Activated T-helper 1 cell treated with Interleukin-2 at 50 U/mL for 16 hours (primary cell): ENCODE data around the gene ITGB2.

Source experiments
- DNase-seq: peaks from one replicate; pipeline ENCODE4 v3.0.0-alpha.2; 2020; ENCODE audit warnings: low read depth

Gene ITGB2

DNA sequence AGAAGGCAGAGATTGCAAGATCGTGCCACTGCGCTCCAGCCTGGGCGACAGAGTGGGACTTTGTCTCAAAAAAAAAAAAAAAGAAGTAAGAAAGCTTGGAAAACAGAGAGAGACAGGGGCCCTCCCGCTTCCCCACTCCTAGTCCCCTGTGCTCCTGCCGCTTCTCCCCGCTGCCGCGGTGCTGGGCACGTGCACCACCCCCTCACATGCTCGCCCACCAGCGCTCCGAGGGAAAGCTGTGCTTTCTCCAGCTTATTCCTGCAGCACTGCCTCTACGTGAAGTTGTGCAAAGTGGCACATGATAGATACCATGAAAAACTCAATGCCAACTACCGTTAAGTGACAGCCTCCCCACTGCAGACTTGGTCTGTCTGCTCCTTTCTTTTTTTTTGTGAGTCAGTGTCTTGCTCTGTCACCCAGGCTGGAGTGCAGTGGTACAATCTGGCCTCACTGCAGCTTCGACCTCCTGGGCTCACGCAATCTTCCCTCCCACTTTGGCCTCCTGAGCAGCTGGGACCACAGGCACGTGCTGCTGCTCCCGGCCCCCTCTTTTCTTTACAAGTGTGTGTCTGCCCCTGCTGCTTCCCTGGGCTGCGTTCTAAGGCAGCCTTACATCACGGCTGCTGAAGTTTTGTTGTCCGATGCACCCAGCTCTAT is 34.6 kb upstream of the ITGB2 start:
- no peak for DNase-seq

DNA sequence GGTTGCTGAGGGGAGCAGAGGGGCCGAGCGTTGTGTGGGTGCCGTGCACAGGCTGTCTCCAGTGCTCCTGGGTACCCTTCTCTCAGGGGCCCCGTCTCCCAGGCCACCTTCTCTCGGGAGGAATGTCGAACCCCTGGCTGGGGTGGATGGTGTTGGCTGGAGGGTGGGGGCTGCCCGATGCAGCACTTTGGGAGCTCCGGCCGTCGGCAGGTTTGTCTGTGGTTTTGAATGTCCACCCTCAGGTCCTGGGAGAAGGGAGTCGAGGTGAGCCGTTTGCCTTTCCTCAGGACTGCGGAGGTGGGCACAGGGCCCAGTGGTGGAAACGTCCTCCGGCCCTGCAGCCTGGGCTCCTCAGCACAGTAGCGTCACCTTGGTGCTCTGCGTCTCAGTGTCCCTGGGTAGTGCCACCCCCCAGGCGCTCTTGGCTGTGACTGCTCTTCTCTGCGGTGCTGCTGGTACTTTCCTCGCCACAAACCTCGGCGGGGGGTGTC is 33.6 kb upstream of the ITGB2 start:
- DNase-seq: no peak

DNA sequence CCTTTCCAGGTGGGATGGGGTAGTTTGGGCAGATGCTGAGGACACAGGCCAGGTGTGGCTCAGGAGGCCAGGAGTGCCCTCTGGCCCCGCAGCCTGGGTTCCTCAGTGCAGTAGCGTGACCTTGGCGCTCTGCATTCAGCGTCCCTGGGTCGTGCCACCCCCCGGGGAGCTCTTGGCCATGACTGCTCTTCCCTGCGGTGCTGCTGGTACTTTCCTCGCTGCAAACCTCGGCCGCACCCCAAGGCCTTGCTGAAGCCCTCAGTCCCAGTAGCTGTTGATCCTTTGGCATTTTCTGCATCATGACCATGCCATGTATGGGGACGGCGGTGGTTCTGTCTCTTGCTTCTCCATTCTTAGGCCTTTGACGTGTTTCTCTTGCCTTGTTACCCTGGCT is 32.9 kb upstream of the ITGB2 start:
- DNase-seq: no peak

DNA sequence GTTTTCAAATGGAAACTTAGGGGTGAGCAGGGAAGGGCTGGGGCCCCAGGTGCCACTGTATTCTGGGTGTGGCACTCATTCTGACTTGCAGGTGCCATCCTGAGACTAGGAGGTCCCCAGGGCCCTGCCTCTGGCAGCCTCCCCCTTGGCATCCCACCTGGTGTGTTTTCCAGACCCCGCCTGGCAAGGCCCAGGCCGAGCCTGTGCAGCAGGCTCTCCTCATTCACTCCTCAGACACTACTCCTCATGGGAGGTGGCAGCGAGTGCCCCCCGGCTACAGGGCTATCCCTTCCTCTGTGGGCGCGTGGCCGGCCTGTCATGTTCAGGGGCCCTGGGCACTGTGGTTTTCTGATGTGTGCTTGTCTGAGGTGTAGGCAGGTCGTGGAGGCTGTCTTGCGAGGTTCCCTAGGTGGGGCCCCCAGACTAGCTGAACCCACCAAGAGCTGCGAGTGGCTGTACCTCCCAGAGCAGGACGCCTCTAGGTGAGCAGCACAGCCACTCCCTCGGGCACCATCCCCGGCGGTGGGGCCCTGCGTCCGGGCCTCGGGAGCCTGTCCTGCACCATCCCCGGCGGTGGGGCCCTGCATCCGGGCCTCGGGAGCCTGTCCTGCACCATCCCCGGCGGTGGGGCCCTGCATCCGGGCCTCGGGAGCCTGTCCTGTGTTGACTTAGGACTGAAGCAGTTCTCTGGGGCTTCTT is 32.4 kb upstream of the ITGB2 start:
- DNase-seq: no peak

DNA sequence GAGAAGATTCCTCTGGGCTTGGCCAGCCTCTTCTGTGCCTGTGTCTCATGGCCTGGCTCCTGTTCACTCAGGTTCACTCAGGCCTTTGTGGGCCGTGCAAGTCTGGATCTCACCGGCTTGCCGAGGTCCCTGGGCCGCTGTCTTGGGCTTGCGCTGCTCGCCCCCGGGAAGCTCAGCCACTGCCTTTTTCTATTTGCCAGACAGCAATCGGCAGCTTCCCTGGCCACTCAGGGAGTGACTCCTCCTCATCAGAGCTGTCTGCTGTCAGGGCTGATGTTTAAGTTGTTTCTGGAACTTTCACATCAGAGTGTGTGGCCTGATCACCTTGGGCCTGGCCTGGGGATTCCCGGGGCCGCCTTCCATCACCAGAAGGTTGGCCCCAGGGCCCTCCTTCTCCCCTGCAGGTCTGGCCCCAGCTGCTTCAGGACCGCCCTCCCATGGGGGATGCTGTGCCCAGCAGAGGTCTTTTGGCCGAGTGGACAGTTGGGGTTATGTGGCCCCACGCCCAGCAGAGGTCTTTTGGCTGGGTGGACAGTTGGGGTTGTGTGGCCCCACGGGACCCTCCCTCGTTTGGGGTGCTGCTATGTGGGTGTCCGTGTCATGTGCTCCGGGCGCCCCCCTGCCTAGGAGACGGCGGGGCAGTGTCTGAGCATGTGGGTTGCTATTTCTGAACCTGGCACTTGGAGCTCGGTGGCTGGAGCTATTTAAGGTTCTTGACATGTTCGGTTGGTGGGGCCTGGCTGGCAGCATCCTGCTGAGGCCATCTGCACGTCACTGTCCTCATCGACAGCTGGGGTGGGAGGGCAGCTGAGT is 31.6 kb upstream of the ITGB2 start:
- DNase-seq: no peak

DNA sequence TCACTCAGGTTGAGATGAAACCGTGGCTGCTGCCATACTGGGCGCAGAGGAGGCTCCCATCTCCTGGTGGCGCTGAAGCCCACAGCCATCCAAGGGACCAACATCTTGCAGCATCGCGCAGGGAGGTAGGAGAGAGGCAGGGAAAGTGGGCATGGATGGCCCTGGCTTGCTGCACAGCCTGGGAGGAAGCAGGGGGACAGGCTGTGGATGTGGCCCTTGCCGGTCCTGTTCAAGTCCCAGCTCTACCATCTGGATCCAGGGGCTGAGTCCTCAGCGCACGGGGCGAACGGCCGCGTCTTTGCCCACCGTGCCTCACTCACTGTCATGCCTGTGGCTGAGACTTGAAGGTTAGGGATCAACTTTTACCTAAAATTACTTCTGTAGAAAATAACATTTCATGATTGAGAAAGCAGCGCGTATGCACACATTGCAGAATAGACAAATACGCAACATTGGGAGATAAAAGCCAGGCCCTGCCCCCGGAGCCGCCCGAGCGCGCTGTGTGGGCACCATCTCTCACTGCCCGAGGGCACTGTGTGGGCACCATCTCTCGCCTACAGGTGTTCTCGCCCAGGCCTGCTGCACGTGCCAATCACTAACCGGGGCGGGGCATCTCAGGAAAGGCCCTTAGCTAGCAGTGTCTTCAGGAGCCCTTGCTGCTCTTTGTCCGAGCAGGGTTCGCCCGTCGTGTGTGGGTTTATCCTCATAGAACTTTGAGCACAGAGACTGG is 30.7 kb upstream of the ITGB2 start:
- DNase-seq: no peak

DNA sequence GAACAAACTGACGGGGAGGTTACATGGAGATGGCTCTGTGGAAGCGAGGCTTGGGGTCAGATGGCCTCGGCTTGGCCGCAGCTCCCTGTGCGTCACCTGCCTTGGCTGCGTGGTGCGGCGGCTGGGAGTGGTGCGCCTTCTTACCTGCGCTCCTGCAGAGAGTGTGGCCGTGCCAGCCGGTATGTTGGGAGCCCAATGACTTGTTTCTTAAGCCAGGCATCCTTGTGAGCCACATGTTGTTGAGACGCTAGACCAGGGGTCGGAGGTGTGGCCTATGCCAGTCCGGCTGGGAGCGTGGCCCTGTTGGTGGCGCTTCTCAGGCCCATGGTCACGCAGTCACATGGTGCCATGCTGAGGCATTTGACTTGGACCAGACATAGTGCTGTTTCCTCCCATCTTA is 29.7 kb upstream of the ITGB2 start:
- no peak for DNase-seq

DNA sequence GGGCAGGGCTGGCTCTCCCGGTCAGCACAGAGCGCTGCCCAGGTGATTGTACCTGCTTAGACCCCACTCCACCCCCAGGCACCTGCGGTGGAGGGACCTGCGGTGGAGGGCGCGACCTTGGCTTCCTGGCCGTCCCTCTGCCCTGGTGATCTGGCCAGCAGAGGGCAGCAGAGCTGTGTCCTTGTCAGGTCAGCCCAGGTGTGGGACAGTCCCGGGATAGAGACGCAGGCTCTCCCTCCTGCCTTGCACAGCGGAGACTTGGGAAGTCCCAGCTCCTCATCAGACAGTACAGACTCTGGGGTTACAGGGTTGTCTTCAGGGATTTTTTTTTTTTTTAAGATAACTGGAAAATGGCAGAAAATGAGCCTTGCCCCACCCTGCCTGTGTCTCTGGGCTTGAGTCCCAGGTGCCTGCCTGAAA is 29.1 kb upstream of the ITGB2 start:
- DNase-seq: peak; percentile 69

DNA sequence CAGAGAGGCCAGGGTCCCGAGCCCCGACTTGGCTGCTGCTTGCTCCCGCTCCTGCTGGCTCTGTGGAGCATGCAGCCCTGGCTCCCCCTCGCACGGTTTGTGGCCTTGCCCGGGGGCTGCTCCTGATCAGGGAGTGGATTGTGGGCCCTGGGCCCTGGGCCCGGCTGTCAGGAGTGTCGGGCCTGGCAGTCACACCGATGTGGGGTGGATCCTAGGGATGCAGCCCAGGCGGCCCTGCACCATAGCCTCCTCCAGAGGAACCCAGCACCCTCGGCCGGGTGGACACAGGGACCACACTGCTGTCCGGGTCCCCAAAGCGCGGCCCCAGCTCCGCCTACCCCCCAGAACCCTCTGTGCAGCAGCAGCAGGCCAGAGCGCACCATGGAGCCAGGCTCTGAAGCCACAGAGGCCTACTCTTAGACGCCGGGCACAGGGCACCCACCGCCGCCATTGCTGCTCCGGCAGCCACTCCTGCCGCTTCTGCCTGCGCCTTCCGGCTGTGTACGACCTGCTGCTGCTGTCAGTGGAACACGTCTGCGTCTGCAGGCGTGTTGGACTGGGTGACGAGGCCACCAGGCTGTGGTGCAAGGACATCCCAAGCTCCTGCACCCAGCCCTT is 28.6 kb upstream of the ITGB2 start:
- no peak for DNase-seq

DNA sequence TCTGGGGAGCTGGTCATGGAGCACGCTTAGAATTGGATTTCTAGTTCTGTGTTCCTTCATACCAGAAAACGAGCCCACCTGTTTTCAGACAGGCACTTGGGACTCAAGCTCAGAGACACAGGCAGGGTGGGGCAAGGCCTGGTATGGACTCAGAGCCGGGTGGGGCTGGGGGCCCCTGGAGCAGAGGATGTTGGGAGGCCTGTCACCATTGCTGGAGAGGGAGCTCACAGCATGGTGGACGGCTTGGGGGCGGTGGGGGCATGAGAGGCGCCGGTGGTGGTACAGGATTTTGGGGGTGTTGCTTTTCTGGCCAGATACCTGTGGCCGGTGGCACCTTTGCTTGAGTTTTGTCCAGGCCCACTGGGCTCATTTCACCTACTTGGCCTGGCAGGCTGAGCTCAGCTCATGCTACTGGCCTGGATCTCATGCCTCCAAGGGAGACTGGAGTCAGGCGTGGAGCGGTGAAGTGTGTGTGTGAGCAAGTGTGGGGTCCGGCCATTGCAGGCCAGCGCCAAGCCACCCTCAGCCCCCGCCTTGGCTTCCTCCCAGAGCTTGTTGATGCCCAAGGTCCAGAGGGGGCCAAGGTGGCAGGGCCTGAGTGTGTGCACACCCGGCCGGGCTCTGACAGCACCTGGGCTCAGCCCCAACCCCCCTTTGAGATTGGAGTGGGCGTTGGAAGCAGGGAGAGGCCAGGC is 27.9 kb upstream of the ITGB2 start:
- DNase-seq: no peak

DNA sequence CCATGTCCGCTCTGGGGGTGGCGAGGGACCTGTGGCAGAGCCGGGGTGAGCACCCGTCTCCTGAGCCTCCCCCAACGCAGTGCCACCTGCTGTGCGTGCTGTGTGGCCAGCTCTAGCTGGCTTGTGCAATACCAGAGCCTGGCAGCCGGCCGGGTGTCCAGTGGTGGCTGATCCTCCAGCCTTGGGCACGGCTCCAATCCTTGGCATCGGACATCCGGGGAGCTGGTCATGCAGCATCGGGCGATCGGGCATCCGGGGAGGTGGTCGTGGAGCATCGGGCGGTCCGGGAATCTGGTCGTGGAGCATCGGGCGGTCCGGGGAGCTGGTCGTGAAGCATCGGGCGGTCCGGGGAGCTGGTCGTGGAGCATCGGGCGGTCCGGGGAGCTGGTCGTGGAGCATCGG is 27.2 kb upstream of the ITGB2 start:
- DNase-seq: no peak

DNA sequence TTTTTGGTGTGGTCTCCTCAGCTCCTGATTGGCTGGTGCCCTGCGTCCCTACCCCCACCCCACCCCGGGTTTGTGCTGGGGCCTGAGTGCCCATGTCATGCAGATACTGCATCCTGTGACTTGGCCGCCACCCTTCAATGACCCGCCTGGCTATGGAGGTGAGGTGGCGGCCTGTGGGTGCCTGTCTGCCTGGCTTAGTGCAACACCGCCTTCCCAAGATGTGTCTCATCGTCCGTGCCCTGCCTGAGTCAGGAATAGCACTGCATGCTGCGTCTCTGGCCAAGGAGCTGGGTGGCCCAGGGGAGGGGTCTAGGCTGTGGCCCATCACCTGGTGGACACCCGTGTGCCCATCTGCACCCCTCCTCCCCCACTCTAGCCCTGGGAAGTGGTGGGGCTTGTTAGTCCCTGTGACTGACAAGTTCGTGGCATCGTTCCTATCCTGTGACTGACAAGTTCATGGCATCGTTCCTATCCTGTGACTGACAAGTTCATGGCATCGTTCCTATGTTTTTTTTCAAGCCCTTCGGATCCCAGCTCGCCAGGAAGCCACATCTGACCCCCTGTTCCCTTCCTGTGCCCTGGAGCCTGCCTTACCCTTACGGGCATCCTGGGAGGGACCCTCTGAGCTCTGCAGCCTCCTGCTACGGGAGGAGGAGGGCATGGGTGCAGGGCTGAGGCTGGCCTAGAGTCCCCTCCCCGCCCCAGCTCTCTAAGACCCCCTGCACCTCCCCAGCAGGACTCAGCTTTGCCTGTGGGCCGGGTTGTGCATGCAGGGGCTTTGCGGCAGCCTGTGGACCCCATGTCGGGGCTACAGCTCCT is 26.6 kb upstream of the ITGB2 start:
- DNase-seq: no peak

DNA sequence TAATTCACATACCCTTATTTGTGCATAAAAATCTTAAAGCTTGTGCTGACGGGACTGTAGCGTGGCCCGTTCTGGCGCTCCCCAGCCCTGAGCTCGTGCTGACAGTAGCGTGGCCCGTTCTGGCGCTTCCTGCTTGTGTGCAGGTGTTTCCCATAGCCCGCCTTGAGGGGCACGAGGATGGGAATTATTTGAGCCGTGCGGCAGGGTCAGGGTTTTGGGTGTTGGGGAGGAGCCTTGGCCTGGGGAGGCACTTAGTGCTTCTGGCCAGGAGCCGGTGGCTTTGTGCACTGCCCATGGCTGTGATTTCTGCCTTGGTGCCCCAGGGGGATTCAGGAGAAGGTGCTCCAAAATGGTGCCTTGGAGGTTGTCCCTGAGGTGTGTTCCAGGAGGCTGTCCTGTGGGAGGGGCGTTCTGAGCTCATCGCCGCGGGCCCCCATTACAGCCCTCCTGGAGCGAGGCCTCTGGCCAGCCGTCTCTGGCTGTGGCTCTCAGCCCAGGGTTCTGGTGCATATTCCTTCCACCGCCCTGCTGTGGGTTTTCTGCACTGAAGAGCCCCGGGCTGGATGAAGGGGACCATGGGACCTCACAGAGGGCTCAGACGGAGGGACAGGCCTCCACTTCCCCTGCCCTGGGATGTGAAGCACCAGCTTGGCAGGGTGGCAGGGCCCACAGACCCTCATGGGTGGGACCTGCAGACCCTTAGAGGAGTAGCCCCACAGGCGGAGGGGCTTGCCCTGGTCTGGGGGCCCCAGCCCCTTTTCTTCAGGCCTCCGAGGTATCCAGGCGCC is 25.7 kb upstream of the ITGB2 start:
- no peak for DNase-seq

DNA sequence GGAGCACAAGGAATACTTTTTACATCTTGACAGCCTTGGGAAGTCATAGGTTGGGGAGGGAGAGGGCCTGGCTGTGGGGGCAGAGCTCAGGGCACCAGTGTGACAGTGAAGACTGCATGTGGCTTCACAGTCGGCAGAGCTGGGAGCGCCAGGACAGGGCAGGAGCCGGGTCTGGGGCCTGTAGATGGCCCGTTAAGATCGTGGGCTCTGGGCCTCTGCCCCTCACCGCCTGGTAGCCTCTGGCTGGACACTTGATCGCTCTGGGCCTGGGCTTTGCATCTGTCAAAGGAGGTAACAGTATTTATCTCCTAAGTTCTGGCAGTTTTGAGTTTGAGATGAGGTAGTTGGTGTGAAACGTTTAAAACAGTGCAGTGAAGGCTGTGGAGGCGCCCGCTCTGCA is 23.9 kb upstream of the ITGB2 start:
- DNase-seq: no peak

DNA sequence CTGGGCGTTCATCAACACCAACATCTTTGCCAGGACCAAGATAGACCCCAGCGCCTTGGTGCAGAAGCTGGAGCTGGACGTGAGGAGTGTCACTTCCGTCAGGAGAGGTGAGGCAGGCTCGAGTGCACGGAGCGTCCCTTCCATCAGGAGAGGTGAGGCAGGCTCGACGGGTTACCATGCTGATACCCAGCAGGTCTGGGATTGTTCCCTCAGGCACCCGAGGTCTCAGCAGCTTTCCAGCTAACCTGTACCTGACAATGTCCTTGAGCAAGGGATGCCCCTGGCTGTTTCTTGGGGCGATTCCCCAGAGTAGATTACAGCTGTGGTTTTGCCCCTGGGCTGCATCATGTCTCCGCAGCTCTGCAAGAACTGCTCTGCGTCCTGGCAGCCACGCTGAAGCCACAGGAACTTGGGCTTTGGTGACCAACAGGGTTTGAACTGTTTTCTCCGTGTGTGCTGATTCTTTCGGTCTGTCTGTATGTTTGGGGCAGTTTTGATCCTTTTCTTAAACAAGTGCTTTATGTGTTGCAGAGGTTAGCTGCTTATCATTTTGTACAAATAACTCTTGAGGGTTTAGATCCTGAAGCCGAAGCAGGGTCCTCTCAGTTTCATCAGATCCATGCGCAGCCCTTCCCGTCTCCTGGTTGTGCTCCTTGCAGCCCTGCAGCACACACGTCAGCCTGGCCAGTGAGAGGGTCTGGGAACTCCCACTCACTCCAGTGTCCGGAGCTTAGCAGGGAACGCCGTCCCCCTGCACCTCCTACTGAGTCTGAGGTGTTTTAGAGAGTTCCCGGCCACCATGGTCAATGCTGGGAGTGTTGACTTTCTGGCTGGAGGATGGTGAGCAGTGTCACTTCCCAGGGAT is 23.2 kb upstream of the ITGB2 start:
- no peak for DNase-seq

DNA sequence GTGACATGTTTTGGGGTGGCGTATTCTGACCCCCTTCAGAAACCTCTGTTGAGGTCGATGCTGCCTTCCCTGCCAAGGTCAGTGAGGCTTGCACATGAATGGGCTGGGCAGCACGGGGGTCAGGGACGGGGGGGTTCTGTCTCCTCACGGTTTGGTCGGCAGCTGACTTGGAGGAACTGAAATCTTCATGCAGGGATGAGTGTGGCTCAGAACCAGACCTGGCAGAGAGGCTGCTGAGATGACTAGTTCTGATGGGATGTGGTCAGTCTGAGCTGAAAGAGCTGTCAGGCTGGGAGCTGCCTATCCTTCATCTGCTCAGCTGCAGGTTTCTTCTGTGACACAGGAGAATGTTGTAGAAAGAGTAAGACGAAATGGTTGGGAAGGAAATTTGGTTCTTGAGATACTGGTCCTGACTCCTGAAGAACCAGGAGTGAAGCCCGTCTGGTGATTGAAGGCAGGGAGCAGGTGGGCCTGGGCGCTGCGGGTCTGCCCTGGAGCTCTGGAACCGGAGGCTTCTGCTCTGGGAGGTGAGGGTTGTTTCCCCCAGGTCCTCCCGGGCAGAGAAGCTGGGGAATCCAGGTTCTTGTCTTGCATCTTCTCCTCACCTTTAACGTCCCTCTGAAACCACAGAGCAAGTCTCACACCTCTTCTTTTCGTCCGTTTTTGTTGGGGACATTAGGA is 22.4 kb upstream of the ITGB2 start:
- no peak for DNase-seq

DNA sequence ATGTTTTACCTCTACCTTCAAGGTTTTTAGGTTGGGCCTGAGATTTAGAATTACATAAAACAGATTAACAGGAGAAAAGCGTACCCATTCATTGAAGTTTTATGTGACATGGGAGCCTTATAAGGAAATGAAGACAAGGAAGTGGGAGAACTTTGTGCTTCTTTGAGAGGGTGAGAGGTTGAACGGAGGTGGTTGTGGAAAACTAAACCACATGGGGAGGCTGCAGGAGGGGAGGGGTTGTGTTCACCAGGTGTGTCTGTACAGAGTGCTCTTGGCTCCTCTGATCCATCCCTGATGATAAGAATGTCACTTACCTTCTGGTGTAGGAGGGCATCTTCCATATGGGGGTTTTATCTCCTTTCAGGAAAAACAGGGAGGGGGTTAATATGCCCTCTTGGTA is 21.9 kb upstream of the ITGB2 start:
- DNase-seq: no peak

DNA sequence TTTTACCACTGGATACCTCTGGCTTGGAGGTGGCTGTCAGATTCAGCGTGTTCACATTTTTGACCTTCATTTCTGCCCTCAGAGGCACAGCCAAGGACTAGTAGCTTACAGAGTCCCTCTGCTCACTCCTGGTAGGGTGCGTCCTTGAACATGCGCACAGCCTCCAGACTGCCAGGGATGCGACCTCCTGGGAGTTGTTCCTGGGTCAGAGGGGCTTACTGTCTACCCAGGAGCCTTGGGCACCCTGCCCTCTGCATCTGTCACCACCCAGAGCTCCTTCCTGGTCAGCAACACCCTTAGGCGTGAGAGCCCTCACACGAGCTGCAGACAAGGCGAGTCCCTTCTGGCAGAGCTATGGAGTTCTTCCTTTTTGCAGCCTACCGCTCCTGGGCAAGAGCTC is 20.9 kb upstream of the ITGB2 start:
- DNase-seq: no peak
